DMS114 treated with DMSO at 0.1 percent for 48 hours (cell line): ENCODE results near the gene DNAJC16.

Experiments used
- DNase-seq: peaks from one replicate; lab custom pipeline; 2025; ENCODE audit not compliant: unreplicated experiment; lab: John Stamatoyannopoulos, UW

Gene DNAJC16

DNA sequence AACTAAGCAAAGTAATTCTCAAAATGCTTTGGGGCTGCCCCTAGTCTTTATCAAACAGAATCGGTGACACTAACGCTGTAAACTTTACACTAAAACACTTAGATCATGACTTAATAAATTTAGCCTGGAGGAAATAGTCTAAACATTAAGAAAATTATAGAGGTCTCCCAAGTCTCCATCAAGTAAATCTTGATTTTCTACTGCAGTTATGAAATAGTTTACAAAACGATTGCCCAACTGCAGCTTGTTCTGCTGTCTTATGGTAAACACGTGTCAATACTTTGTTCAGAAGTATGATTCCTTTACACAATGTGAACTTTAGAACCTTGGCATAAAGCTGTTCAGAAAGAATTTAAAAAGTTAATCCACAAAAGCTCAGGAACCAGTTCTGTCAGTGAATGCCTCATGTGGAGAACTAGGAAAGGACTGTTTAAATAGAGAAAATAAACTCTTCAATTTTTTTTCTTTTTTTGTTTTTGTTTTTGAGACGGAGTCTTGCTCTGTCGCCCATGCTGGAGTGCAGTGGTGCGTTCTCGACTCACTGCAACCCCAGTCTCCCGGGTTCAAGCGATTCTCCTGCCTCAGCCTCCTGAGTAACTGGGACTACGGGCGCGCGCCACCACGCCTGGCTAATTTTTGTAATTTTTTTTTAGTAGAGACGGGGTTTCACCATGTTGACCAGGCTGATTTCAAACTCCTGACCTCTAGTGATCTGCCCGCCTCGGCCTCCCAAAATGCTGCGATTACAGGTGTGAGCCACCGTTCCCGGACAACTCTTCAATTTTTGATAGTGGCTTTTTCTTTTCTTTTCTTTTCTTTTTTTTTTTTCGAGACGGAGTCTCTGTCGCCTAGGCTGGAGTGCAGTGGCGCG lies 92.2 kb downstream of the DNAJC16 start:
- DNase-seq: no peak

DNA sequence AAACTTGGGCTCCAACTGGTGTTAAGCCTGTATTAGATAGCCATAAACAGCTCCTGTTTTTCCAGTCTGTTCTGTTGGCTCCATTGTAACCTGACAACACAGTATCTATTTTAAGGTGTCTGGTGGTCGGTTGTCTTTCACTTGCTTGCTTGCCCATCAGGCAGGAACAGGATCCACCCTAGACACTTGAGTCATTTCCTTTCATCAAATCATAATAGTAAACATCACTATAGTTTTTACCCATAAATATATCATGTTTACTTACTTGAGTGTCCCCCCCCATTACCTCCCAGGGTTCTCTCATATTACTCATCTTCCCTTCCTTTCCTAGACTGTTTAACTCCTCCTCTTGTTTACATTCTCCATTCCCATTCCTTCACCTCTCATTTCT lies 93.5 kb downstream of the DNAJC16 start:
- DNase-seq: no peak

DNA sequence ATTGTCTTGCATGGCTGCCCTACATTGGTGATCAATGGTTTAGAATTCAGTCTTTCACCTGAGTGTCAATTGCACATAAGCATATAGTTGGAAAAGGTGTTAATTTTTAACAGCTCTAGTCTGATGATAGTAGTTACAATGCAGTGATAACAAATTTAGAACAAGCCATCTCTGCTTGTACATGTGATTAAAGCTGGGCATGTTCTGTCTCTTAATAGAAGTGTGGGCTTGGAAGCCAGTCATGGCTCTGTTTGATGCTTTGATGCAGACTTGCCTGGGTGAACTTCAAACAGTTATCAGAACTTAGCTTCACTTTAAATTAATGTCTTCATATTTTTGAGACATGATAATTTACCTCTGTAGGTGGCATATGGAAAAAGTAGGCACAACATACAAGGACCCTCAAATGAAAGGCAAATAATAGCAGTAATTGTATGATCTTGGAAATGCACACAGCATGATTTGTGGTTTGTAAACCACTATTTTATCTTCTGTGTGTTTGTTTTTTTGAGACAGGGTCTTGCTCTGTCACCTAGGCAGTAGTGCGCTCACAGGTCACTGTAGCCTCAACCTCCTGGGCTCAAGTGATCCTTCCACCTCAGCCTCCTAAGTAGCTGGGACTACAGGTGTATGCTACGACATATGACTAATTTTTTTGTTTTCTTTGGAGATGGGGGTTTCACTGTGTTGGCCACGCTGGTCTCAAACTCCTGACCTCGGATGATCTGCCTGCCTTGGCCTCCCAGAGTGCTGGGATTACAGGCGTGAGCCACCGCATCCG lies 94.4 kb downstream of the DNAJC16 start:
- DNase-seq: no peak

DNA sequence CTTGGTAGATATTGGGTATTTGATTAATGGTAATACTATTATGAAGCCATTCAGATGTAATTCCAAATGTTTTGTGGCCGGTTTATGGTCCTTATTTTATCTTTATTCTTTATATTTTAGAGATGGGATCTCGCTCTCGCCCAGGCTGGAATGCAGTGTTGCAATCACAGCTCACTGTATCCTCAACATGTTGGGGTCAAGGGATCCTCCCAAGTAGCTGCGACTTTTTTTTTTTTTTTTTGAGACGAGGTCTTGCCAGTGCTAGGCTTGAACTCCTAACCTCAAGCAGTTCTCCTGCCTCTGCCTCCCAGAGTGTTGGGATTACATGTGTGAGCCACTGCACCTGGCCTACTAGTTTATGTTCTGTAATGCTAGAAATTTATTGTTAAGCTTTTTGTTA lies 95.3 kb downstream of the DNAJC16 start:
- DNase-seq: no peak

DNA sequence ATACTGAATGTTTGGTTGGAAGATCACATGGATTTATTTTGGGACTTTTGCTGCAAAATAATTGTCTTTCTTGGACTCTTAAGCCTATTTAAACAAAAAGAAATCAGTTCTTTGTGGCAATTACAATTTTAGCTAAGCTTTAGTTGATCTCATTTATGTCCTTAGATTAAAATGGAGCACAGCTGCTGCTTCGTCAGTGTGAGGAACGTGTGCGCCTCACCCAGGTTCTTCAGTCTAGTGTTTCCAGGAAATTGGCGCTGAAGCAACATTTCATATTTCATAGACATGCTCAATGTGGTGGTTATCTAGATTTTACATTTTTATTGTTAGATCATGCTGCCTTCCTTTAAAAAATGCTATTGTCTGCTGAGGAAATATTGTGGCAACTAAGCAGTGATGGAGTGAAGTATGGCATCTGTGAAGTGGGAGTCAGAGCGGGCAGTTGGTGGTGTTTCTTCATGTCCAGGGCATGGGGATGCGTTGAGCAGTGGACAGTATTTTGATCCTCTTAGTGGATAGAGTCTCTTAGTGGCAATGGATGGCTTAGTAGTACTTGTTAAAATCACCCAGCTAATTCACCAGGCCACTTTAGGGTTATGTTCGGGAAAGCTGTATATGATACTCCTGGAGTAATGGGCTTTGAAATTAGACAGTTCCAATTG lies 96.2 kb downstream of the DNAJC16 start:
- no peak for DNase-seq

DNA sequence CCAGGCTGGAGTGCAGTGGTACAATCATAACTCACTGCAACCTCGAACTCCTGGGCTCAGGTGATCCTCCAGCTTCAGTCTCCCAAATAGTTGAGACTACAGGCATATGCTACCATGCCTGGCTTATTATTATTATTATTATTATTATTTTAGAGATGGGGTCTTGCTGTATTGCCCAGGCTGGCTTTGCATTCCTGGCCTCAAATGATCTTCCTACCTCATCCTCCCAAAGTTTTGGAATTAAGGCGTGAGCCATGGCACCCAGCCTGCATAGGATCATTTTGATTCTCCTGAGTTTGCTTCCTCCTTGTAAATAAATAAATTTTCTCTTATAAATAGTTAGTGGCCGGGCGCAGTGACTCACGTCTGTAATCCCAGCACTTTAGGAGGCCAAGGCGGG lies 96.8 kb downstream of the DNAJC16 start:
- no peak for DNase-seq

DNA sequence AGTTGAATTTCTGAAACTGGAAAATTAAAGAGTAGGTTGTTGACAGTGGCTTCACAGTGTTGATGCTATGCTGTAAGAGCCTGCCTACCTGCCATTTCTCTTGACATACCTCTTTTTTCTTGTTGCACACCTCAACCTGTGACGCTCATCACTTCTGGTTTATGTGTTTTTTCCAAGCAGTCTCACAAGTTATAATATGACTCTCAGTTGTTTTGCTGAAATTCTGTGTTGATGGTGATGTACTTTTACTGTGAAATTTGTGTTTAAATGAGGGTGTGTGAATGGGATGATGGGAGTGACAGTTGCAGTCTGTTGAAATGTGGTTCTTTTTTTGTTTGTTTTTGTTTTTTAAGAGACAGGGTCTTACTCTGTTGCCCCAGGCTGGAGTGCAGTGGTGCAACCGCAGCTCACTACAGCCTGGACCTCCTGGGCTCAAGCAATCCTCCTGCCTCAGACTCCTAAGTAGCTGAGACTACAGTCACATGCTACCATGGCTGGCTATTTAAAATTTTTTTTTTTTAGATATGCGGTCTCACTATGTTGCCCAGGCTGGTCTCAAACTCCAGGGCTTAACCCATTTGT lies 97.6 kb downstream of the DNAJC16 start:
- DNase-seq: no peak

DNA sequence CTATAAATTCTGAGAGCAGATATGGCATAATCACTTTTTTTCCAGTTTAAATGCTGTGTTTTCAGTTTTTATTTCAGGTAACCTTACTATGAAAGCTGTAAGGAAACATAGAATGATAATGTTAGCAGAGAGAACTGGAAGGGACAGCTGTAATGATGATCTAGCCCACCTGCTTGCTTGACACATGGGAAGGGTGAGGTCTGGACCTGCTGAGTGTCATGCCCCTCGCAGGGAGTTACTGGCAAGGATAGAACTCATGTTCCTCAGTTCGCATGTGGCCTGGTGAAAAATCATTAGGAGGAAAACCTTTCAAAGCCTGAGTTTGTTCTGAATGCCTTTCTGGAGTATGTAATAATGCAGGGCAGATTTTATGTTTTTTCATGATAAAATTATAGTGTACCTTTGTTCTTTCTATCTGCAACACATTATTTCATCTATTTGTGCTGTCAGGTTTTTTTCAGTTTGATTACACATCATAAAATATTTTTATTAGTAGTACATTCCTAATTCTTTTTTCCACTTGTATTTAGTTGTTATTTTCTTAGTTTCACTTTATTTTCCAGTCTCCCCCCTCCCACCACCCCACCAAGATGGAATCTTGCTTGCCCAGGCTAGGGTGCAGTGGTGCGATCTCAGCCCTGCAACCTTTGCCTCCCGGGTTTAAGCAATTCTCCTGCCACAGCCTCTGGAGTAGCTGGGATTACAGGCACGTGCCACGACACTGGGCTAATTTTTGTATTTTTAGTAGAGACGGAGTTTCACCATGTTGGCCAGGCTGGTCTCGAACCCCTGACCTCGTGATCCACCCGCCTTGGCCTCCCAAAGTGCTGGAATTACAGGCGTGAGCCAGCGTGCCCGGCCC lies 98.6 kb downstream of the DNAJC16 start:
- DNase-seq: no peak
